Kidney epithelial cell (primary cell): ENCODE results near the gene SFSWAP. TPM values are rescaled to one million over a fixed set of nuclear protein-coding genes. Genes with fewer than 3 reads are reported as not detected.
"Not testable (repeated sequence)": the region's sequence is repeated elsewhere in the genome, so short reads cannot be mapped to it uniquely, and the experiment has no call there.

ENCODE experiments used
- DNase-seq: peaks from one replicate; pipeline ENCODE4 v3.0.0-alpha.2; 2010; ENCODE audit warnings: low read depth
- H3K27me3 ChIP-seq: 2 replicates; pipeline ENCODE4 v1.6.0; 2011; ENCODE audit warnings: low read length; ENCODE audit not compliant: control insufficient read depth, insufficient read depth
- H3K36me3 ChIP-seq: 2 replicates; pipeline ENCODE4 v1.5.1; 2011; ENCODE audit warnings: low read length; ENCODE audit not compliant: control insufficient read depth, insufficient read depth
- H3K4me3 ChIP-seq: 2 replicates; pipeline ENCODE4 v1.5.1; 2011; ENCODE audit warnings: low read depth, mild to moderate bottlenecking, control low read depth, low read length
- total RNA-seq: library from RNA; depleted of rRNA; stranded (reverse); fragments of >200 nt; gene quantifications from 2 replicates; pipeline ENCODE4 v1.2.3, GENCODE V29; 2015
- TF ChIP-seq, protein P1 (sequence below): IDR thresholded peaks from 2 replicates; pipeline ENCODE4 v1.5.1; 2011; ENCODE audit warnings: mild to moderate bottlenecking, moderate library complexity, low read length, control low read depth, inconsistent platforms; ENCODE audit not compliant: insufficient read depth, poor library complexity, severe bottlenecking

SFSWAP gene
- total RNA-seq, 1 donor from 2014 or later = 27.7 TPM

DNA sequence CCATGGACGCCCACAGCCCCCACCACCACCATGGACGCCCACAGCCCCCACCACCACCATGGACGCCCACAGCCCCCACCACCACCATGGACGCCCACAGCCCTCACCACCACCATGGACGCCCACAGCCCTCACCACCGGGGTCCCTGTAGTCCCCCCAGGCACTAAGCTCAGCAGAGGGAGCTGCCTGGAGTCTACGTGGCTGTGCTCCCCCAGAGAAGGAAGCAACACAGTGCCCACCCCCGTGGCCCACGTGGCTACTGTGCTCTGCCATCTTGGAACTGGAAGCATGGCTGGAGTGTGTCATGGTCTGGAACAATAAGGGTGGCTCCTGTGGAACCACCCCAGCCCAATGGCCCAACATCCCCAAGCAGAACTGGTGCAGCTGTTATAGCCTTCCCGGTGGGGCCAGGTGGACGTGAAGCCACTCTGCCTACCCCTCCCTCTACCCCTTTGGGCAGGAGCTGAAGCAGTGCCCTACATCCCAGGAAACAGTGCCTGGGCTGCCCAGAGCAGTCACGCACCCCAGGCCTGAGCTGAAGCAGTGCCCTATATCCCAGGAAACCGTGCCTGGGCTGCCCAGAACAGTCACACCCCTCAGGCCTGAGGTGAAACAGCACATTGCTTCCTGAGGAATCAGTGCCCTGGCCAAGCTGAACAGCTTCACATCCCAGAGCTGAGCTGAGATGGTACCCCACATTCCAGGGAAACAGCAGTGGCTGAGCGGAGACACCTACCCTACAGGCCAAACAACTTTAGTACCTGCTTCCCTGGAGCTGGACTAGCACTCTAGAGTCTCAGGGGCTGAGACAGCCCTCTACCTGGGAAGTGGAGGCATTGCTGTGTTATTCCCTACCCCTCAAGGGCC, 9.0 kb upstream of the SFSWAP start:
- Histone ChIP-seq H3K27me3 (no peaks in the 10 kb centered on the region), H3K4me3 (no peak overlapping the region), H3K36me3 (no peaks in the 10 kb centered on the region)
- no peak for DNase-seq
- TF ChIP-seq, protein P1, sequence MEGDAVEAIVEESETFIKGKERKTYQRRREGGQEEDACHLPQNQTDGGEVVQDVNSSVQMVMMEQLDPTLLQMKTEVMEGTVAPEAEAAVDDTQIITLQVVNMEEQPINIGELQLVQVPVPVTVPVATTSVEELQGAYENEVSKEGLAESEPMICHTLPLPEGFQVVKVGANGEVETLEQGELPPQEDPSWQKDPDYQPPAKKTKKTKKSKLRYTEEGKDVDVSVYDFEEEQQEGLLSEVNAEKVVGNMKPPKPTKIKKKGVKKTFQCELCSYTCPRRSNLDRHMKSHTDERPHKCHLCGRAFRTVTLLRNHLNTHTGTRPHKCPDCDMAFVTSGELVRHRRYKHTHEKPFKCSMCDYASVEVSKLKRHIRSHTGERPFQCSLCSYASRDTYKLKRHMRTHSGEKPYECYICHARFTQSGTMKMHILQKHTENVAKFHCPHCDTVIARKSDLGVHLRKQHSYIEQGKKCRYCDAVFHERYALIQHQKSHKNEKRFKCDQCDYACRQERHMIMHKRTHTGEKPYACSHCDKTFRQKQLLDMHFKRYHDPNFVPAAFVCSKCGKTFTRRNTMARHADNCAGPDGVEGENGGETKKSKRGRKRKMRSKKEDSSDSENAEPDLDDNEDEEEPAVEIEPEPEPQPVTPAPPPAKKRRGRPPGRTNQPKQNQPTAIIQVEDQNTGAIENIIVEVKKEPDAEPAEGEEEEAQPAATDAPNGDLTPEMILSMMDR = no peak

DNA sequence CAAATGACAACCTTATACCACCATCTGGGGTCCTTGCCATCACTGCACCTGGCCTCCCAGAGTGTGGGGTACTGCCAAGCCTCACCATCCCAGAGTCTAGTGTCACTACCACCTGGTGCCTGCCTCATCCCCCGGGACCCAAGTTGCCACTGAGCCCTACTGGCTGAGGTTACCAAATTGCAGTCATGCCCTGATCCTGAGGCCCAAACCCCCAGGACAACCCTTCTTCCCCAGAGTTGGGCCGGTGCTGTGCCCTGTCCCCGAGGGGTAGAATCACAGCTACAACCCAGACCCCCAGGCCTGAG, 8.4 kb upstream of the SFSWAP start:
- TF ChIP-seq, protein P1 = no peak
- DNase-seq = no peak
- Histone ChIP-seq H3K36me3 (no peaks in the 10 kb centered on the region), H3K4me3 (no peak overlapping the region), H3K27me3 (no peaks in the 10 kb centered on the region)

DNA sequence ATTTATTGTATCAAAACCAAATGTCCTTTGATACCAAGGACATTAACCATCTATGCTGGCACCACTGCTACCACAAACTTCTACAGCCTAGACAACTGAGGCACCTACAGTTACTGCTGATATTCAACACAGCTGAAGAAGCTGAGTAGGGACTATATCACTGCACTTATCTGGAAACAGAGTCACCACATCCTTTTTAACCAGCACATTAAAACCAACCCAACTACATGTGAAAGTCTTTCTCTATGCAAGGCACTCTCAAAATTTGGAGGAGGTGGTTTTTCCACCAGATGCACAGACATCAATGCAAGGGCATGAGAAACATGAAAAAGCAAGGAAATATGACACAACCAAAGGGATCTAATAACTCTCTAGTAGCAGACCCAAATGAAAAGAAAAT, 7.7 kb upstream of the SFSWAP start:
- Histone ChIP-seq H3K36me3 (no peaks in the 10 kb centered on the region), H3K27me3 (no peaks in the 10 kb centered on the region), H3K4me3 (no peak overlapping the region)
- no peak for DNase-seq
- TF ChIP-seq, protein P1 = no peak

DNA sequence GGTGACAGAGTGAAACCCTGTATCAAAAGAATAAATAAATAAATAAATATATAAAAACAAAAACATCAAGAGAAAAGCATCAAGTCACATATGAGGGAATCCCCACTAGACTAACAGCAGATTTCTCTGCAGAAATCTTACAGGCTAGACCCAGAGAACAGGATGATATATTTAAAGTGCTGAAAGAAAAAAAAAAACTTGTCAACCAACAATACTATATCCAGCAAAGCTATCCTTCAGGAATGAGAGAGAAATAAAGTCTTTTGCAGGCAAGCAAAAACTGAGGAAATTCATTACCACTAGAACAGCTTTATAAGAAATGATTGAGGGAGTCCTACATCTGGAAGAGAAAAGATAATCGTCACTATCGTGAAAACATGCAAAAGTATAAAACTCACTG, 6.4 kb upstream of the SFSWAP start:
- TF ChIP-seq, protein P1 = no peak

DNA sequence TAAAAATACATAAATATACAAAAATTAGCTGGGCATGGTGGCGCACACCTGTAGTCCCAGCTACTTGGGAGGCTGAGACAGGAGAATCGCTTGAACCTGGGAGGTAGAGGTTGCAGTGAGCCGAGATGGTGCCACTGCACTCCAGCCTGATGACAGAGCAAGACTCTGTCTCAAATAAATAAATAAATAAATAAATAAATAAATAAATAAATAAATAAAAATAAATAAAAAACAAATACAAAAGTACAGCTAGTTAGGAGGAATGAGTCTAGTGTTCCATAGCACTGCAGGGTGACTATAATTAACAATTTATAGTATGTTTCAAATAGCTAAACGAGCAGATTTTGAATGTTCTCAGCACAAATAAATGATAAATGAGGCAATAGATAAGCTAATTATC, 4.2 kb upstream of the SFSWAP start:
- H3K4me3 ChIP-seq, DNase-seq, H3K36me3 ChIP-seq, H3K27me3 ChIP-seq: not testable (repeated sequence)

More for the DNA sequence above, 6.4 kb upstream of the SFSWAP start:
- DNase-seq = no peak
- Histone ChIP-seq H3K36me3 (no peaks in the 10 kb centered on the region), H3K4me3 (no peak overlapping the region), H3K27me3 (no peaks in the 10 kb centered on the region)

DNA sequence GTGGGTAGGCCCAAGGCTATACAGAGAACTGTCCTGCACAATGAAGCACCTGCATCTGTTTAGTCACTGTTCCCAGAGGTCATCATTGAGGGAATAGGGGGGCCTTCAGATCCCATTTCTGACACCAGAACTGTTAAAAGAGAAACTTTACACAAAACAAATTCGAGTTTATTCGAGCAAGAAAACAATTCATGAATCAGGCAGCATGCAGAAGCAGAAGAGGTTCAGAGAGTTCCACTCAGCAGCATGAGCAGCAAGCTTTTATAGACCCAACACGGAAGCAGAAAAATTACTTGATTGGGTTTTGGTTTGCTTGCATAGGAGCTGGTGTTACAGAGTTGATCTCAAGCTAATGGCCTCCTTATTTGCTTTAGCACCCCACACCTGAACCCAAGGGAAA, 1.7 kb upstream of the SFSWAP start:
- TF ChIP-seq, protein P1 = no peak
- Histone ChIP-seq H3K27me3 (no peaks in the 10 kb centered on the region), H3K4me3 (no peak overlapping the region), H3K36me3 (no peaks in the 10 kb centered on the region)
- no peak for DNase-seq
